Measurements from ENCODE around the gene ACAA1. TPM values are rescaled to one million over a fixed set of nuclear protein-coding genes. Genes with fewer than 3 reads are reported as not detected.
A peak's percentile ranks its signal among the peaks of the same experiment; 100 is the strongest.

Gene ACAA1
- polyA plus RNA-seq, 1 donor = 96.2 TPM

- no peaks in the 10 kb centered on the region for H3K27me3 ChIP-seq (ENCODE audit: control insufficient read depth, insufficient read depth, low read length)
- no peak for DNase-seq
- no peaks in the 10 kb centered on the region for H3K9me3 ChIP-seq (ENCODE audit: control insufficient read depth, low read depth, low read length)
- peaks cover 54% of the 10 kb centered on the region for H3K36me3 ChIP-seq (ENCODE audit: control insufficient read depth, insufficient read depth, low read length)
- peaks cover 7% of the 10 kb centered on the region for H3K4me1 ChIP-seq (ENCODE audit: control insufficient read depth, insufficient read depth, low read length)
- H3K27ac ChIP-seq (ENCODE audit: low read length) = no peak overlapping the region
- no CpG with 5 or more reads among the region's 7 CpGs for WGBS (ENCODE audit: insufficient coverage, low lambda C conversion rate)
- no peak overlapping the region for H3K4me3 ChIP-seq (ENCODE audit: low read length)
Measured at GRCh38 chr3:38119821-38120692, 16.9 kb downstream of the ACAA1 start.

- Histone ChIP-seq H3K4me3 (ENCODE audit: low read length) (no peak overlapping the region), H3K36me3 (ENCODE audit: control insufficient read depth, insufficient read depth, low read length) (peaks cover 47% of the 10 kb centered on the region), H3K27ac (ENCODE audit: low read length) (no peak overlapping the region), H3K9me3 (ENCODE audit: control insufficient read depth, low read depth, low read length) (no peaks in the 10 kb centered on the region), H3K4me1 (ENCODE audit: control insufficient read depth, insufficient read depth, low read length) (peaks cover 1% of the 10 kb centered on the region), H3K27me3 (ENCODE audit: control insufficient read depth, insufficient read depth, low read length) (no peaks in the 10 kb centered on the region)
- no peak for DNase-seq
- WGBS (ENCODE audit: insufficient coverage, low lambda C conversion rate) = no CpG with 5 or more reads among the region's 1 CpG
Measured at GRCh38 chr3:38119248-38119544, 17.7 kb downstream of the ACAA1 start.

DNA sequence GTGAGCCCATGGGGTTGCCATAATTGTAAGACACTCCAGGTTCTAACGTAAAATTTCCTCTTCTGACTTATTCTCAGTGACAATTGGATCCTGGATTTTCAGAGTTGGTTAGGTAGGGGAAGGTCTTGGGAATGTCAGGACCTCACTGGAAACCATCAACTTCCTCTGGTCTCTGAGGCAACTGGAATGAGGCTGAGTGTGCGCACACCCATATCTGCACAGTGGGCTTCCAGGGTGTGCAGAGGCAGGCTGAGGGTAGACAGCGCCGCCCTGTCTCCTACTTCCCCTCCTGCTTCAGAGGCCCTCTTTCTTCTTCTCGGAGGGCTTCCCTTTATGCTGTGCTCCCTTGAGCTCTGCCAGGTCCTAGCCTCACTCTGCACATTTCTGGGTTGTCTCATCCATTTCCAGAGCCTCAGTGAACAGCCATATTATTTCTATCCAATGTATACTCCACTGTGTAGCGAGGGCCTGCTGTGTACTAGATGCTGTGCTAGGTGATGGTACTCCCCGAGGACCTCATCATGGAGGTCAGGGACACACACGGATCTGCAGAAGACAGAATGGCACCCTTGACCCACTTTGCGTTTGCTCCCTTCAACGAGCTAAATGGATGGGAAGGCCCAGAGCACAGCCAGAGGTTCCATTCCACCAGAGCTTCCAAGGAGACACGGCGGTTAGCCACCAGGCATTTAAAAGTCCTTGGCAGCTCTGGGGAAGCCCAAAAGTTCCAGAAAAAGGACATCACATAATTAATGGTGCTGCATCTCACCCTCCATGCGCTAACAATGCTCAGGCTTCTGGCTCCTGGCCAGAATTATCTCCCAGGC, 18.3 kb downstream of the ACAA1 start:
- no peak overlapping the region for H3K4me3 ChIP-seq (ENCODE audit: low read length)
- H3K36me3 ChIP-seq (ENCODE audit: control insufficient read depth, insufficient read depth, low read length) = peaks cover 45% of the 10 kb centered on the region
- no peaks in the 10 kb centered on the region for H3K4me1 ChIP-seq (ENCODE audit: control insufficient read depth, insufficient read depth, low read length)
- H3K9me3 ChIP-seq (ENCODE audit: control insufficient read depth, low read depth, low read length) = no peaks in the 10 kb centered on the region
- no peaks in the 10 kb centered on the region for H3K27me3 ChIP-seq (ENCODE audit: control insufficient read depth, insufficient read depth, low read length)
- H3K27ac ChIP-seq (ENCODE audit: low read length) = no peak overlapping the region
- DNase-seq = no peak
- no CpG with 5 or more reads among the region's 13 CpGs for WGBS (ENCODE audit: insufficient coverage, low lambda C conversion rate)

- Histone ChIP-seq H3K27ac (ENCODE audit: low read length) (no peak overlapping the region), H3K36me3 (ENCODE audit: control insufficient read depth, insufficient read depth, low read length) (peaks cover 38% of the 10 kb centered on the region), H3K27me3 (ENCODE audit: control insufficient read depth, insufficient read depth, low read length) (no peaks in the 10 kb centered on the region), H3K4me1 (ENCODE audit: control insufficient read depth, insufficient read depth, low read length) (no peaks in the 10 kb centered on the region), H3K9me3 (ENCODE audit: control insufficient read depth, low read depth, low read length) (no peaks in the 10 kb centered on the region), H3K4me3 (ENCODE audit: low read length) (no peak overlapping the region)
- DNase-seq = peak; percentile 65 to 70
- no CpG with 5 or more reads among the region's 11 CpGs for WGBS (ENCODE audit: insufficient coverage, low lambda C conversion rate)
Measured at GRCh38 chr3:38117748-38118420, 19.0 kb downstream of the ACAA1 start.

DNA sequence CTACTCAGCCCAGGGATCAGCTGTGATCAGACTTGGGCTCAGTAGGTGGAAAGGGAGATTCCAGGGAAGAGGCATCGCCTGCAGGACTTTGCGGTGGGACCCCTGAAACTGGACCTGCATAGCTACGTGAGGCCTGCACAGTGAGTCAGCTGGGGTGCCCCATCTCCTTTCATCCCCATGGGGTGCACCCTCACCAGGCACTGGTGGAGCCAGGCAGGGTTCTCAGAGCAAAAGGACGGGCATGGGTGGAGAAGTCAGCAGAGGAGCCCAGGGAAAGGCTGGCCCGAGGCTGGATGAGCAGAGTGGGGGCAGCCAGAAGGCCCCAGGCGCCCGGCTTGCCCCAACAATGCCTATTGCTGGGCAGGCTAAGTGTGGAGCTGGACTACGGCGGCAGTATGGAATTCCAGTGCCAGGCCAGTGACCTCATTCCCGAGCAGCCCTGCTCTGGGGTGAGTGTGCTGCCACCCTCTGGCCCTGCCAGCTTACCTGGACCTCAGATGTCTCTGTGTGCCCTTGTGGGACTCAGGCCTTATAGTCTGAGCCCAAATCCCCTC, 19.7 kb downstream of the ACAA1 start:
- no CpG with 5 or more reads among the region's 10 CpGs for WGBS (ENCODE audit: insufficient coverage, low lambda C conversion rate)
- Histone ChIP-seq H3K9me3 (ENCODE audit: control insufficient read depth, low read depth, low read length) (no peaks in the 10 kb centered on the region), H3K36me3 (ENCODE audit: control insufficient read depth, insufficient read depth, low read length) (peaks cover 31% of the 10 kb centered on the region), H3K27ac (ENCODE audit: low read length) (no peak overlapping the region), H3K27me3 (ENCODE audit: control insufficient read depth, insufficient read depth, low read length) (no peaks in the 10 kb centered on the region), H3K4me3 (ENCODE audit: low read length) (no peak overlapping the region), H3K4me1 (ENCODE audit: control insufficient read depth, insufficient read depth, low read length) (no peaks in the 10 kb centered on the region)
- no peak for DNase-seq

DNA sequence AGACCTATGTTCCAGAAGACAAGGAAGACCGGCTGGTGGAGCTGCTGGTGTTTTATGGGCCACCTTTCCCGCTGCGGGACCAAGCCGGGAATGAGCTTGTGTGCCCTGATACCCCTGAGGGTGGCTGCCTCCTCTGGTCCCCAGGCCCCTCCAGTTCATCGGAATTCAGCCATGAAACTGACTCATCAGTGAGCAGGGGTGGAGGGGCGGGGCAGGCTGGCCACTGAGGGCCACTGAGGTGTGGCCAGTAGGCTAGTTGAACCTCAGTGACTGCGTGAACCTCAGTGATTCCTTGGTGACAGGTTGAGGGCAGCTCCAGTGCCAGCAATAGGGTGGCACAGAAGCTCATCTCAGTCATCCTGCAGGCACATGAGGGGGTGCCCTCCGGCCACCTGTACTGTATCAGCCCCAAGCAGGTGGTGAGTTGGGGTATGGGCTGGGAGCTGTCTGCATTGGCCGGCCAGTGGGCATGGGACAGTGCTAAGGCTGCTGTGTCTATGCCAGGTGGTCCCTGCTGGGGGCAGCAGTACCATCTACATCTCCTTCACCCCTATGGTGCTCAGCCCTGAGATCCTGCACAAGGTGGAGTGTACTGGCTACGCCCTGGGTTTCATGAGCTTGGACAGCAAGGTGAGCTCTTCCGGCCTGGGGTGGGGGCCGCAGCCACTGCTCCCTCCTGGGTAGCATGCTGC, 20.3 kb downstream of the ACAA1 start:
- no CpG with 5 or more reads among the region's 12 CpGs for WGBS (ENCODE audit: insufficient coverage, low lambda C conversion rate)
- Histone ChIP-seq H3K27ac (ENCODE audit: low read length) (no peak overlapping the region), H3K4me1 (ENCODE audit: control insufficient read depth, insufficient read depth, low read length) (no peaks in the 10 kb centered on the region), H3K9me3 (ENCODE audit: control insufficient read depth, low read depth, low read length) (no peaks in the 10 kb centered on the region), H3K4me3 (ENCODE audit: low read length) (no peak overlapping the region), H3K36me3 (ENCODE audit: control insufficient read depth, insufficient read depth, low read length) (peaks cover 25% of the 10 kb centered on the region), H3K27me3 (ENCODE audit: control insufficient read depth, insufficient read depth, low read length) (no peaks in the 10 kb centered on the region)
- no peak for DNase-seq

DNA sequence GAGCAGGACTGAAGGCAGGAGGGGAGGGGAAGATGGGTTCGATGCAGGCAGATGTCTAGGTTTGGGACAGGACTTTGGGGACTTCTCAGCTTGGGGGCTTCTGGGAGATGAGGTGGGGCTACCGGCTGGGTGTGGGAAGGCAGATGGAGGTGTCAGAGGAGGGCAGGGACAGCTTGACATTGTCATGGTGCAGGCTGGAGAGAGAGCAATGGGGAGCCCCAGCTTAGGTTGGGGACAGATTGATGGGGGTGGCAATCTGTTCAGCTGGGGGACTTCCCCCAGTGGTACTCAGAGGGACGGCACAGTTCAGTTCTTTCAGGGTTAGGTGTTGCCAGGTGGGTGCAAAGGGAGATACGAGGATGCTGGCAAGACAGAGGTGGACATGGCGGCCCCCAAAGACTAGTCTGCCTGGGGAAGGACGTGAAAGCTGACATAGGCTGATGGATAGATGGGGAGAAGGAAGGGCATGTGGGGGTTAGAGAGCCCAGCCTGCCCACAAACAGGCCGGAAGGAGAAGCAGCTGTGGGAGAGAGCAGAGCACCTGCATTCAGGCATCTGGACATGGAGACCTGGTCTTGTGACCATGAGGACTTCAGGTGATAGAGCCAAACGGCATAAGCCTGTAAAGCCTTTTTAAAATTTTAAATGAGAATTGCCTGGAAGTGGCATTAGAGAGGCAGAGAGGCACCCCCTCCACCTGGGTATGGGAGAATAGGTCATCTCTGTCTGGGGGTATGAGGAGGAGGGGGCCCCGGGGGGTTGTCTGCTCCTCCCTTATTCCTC, 21.1 kb downstream of the ACAA1 start:
- H3K27ac ChIP-seq (ENCODE audit: low read length) = no peak overlapping the region
- H3K36me3 ChIP-seq (ENCODE audit: control insufficient read depth, insufficient read depth, low read length) = peaks cover 17% of the 10 kb centered on the region
- WGBS (ENCODE audit: insufficient coverage, low lambda C conversion rate) = 67% methylated on average over 1 of the region's 9 CpGs
- no peaks in the 10 kb centered on the region for H3K9me3 ChIP-seq (ENCODE audit: control insufficient read depth, low read depth, low read length)
- H3K4me3 ChIP-seq (ENCODE audit: low read length) = no peak overlapping the region
- no peaks in the 10 kb centered on the region for H3K4me1 ChIP-seq (ENCODE audit: control insufficient read depth, insufficient read depth, low read length)
- no peaks in the 10 kb centered on the region for H3K27me3 ChIP-seq (ENCODE audit: control insufficient read depth, insufficient read depth, low read length)
- no peak for DNase-seq

- Histone ChIP-seq H3K27me3 (ENCODE audit: control insufficient read depth, insufficient read depth, low read length) (no peaks in the 10 kb centered on the region), H3K9me3 (ENCODE audit: control insufficient read depth, low read depth, low read length) (no peaks in the 10 kb centered on the region), H3K27ac (ENCODE audit: low read length) (no peak overlapping the region), H3K4me3 (ENCODE audit: low read length) (no peak overlapping the region), H3K36me3 (ENCODE audit: control insufficient read depth, insufficient read depth, low read length) (peaks cover 10% of the 10 kb centered on the region), H3K4me1 (ENCODE audit: control insufficient read depth, insufficient read depth, low read length) (no peaks in the 10 kb centered on the region)
- DNase-seq = no peak
- no CpG with 5 or more reads among the region's 13 CpGs for whole genome bisulfite sequencing (ENCODE audit: insufficient coverage, low lambda C conversion rate)
Measured at GRCh38 chr3:38114875-38115644, 21.9 kb downstream of the ACAA1 start.

Data from large intestine (tissue), 3 donors.